ENCODE data around the gene TPO.

TPO gene

GRCh38 chr2:1431886-1432400 lies 18.7 kb downstream of the TPO start:
- no peak overlapping the region for H3K23ac ChIP-seq (ENCODE audit: low read length)
- no peak for DNase-seq
- no peak overlapping the region for H4K8ac ChIP-seq (ENCODE audit: low read depth, low read length)
- no peak overlapping the region for H3K27ac ChIP-seq (ENCODE audit: low read depth, low read length)
- no peak overlapping the region for H2BK120ac ChIP-seq (ENCODE audit: insufficient read depth, low read length, poor library complexity)
- no peaks in the 10 kb centered on the region for H3K27me3 ChIP-seq (ENCODE audit: insufficient read depth, low read length)
- H3K4me1 ChIP-seq (ENCODE audit: control insufficient read depth in 1 of 2, insufficient read depth in 2 of 2, low read length in 2 of 2) = no peaks in the 10 kb centered on the region
- H3K36me3 ChIP-seq (ENCODE audit: control insufficient read depth in 1 of 2, insufficient read depth in 2 of 2, low read length in 2 of 2) = no peaks in the 10 kb centered on the region
- H3K14ac ChIP-seq (ENCODE audit: low read length) = no peak overlapping the region
- H2BK5ac ChIP-seq (ENCODE audit: low read depth, low read length, poor library complexity) = no peak overlapping the region
- no peak overlapping the region for H3K4ac ChIP-seq (ENCODE audit: low read depth, low read length)
- no peak overlapping the region for H2AK5ac ChIP-seq (ENCODE audit: low read length)
- H3K79me2 ChIP-seq (ENCODE audit: control insufficient read depth, insufficient read depth, low read length, poor library complexity) = no peaks in the 10 kb centered on the region
- no peak overlapping the region for H2AFZ ChIP-seq (ENCODE audit: insufficient read depth, low read length, poor library complexity)
- H4K91ac ChIP-seq (ENCODE audit: low read depth, low read length) = no peak overlapping the region
- H3K4me3 ChIP-seq (ENCODE audit: low read depth, low read length) = no peak overlapping the region
- no CpG with 5 or more reads among the region's 6 CpGs for WGBS (ENCODE audit: extremely low coverage, insufficient coverage, insufficient read length)
- H3K9me3 ChIP-seq (ENCODE audit: insufficient read depth, low read depth, low read length) = peaks cover 7% of the 10 kb centered on the region
- no peak overlapping the region for H2BK12ac ChIP-seq (ENCODE audit: low read length)
- no peak overlapping the region for H3K18ac ChIP-seq (ENCODE audit: low read length)
- no peak overlapping the region for H3K4me2 ChIP-seq (ENCODE audit: low read length)
- H4K12ac ChIP-seq (ENCODE audit: low read depth, low read length) = no peak overlapping the region
- no peaks in the 10 kb centered on the region for H3K79me1 ChIP-seq (ENCODE audit: low read length)
- no peak overlapping the region for H3K9ac ChIP-seq (ENCODE audit: low read length)

GRCh38 chr2:1432726-1433125 lies 19.5 kb downstream of the TPO start:
- Histone ChIP-seq H2BK5ac (ENCODE audit: low read depth, low read length, poor library complexity) (no peak overlapping the region), H3K14ac (ENCODE audit: low read length) (no peak overlapping the region), H3K9ac (ENCODE audit: low read length) (no peak overlapping the region), H3K9me3 (ENCODE audit: insufficient read depth, low read depth, low read length) (peaks cover 2% of the 10 kb centered on the region), H4K91ac (ENCODE audit: low read depth, low read length) (no peak overlapping the region), H2BK120ac (ENCODE audit: insufficient read depth, low read length, poor library complexity) (no peak overlapping the region), H2BK12ac (ENCODE audit: low read length) (no peak overlapping the region), H3K4me3 (ENCODE audit: low read depth, low read length) (no peak overlapping the region), H2AFZ (ENCODE audit: insufficient read depth, low read length, poor library complexity) (no peak overlapping the region), H3K4me2 (ENCODE audit: low read length) (no peak overlapping the region), H4K12ac (ENCODE audit: low read depth, low read length) (no peak overlapping the region), H3K79me1 (ENCODE audit: low read length) (no peaks in the 10 kb centered on the region), H3K4me1 (ENCODE audit: control insufficient read depth in 1 of 2, insufficient read depth in 2 of 2, low read length in 2 of 2) (no peaks in the 10 kb centered on the region), H3K18ac (ENCODE audit: low read length) (no peak overlapping the region), H3K27me3 (ENCODE audit: insufficient read depth, low read length) (no peaks in the 10 kb centered on the region), H3K36me3 (ENCODE audit: control insufficient read depth in 1 of 2, insufficient read depth in 2 of 2, low read length in 2 of 2) (no peaks in the 10 kb centered on the region), H3K23ac (ENCODE audit: low read length) (no peak overlapping the region), H3K79me2 (ENCODE audit: control insufficient read depth, insufficient read depth, low read length, poor library complexity) (no peaks in the 10 kb centered on the region), H2AK5ac (ENCODE audit: low read length) (no peak overlapping the region), H4K8ac (ENCODE audit: low read depth, low read length) (no peak overlapping the region), H3K27ac (ENCODE audit: low read depth, low read length) (no peak overlapping the region), H3K4ac (ENCODE audit: low read depth, low read length) (no peak overlapping the region)
- no CpG with 5 or more reads among the region's 2 CpGs for WGBS (ENCODE audit: extremely low coverage, insufficient coverage, insufficient read length)
- DNase-seq = no peak

GRCh38 chr2:1436369-1436768 lies 23.1 kb downstream of the TPO start:
- WGBS (ENCODE audit: extremely low coverage, insufficient coverage, insufficient read length) = no CpG with 5 or more reads among the region's 9 CpGs
- DNase-seq = no peak
- Histone ChIP-seq H3K18ac (ENCODE audit: low read length) (no peak overlapping the region), H2AK5ac (ENCODE audit: low read length) (no peak overlapping the region), H3K27me3 (ENCODE audit: insufficient read depth, low read length) (no peaks in the 10 kb centered on the region), H3K14ac (ENCODE audit: low read length) (no peak overlapping the region), H2BK5ac (ENCODE audit: low read depth, low read length, poor library complexity) (no peak overlapping the region), H3K4me3 (ENCODE audit: low read depth, low read length) (no peak overlapping the region), H3K27ac (ENCODE audit: low read depth, low read length) (no peak overlapping the region), H2BK12ac (ENCODE audit: low read length) (no peak overlapping the region), H3K9ac (ENCODE audit: low read length) (no peak overlapping the region), H4K8ac (ENCODE audit: low read depth, low read length) (no peak overlapping the region), H3K79me1 (ENCODE audit: low read length) (no peaks in the 10 kb centered on the region), H3K79me2 (ENCODE audit: control insufficient read depth, insufficient read depth, low read length, poor library complexity) (no peaks in the 10 kb centered on the region), H3K4me1 (ENCODE audit: control insufficient read depth in 1 of 2, insufficient read depth in 2 of 2, low read length in 2 of 2) (no peaks in the 10 kb centered on the region), H3K36me3 (ENCODE audit: control insufficient read depth in 1 of 2, insufficient read depth in 2 of 2, low read length in 2 of 2) (no peaks in the 10 kb centered on the region), H2AFZ (ENCODE audit: insufficient read depth, low read length, poor library complexity) (no peak overlapping the region), H4K91ac (ENCODE audit: low read depth, low read length) (no peak overlapping the region), H4K12ac (ENCODE audit: low read depth, low read length) (no peak overlapping the region), H3K4ac (ENCODE audit: low read depth, low read length) (no peak overlapping the region), H3K9me3 (ENCODE audit: insufficient read depth, low read depth, low read length) (peaks cover 2% of the 10 kb centered on the region), H2BK120ac (ENCODE audit: insufficient read depth, low read length, poor library complexity) (no peak overlapping the region), H3K23ac (ENCODE audit: low read length) (no peak overlapping the region), H3K4me2 (ENCODE audit: low read length) (no peak overlapping the region)

- Histone ChIP-seq H4K12ac (ENCODE audit: low read depth, low read length) (no peak overlapping the region), H3K79me2 (ENCODE audit: control insufficient read depth, insufficient read depth, low read length, poor library complexity) (no peaks in the 10 kb centered on the region), H3K27ac (ENCODE audit: low read depth, low read length) (no peak overlapping the region), H2AK5ac (ENCODE audit: low read length) (no peak overlapping the region), H3K9ac (ENCODE audit: low read length) (no peak overlapping the region), H2BK12ac (ENCODE audit: low read length) (no peak overlapping the region), H4K91ac (ENCODE audit: low read depth, low read length) (no peak overlapping the region), H3K36me3 (ENCODE audit: control insufficient read depth in 1 of 2, insufficient read depth in 2 of 2, low read length in 2 of 2) (no peaks in the 10 kb centered on the region), H3K4me2 (ENCODE audit: low read length) (no peak overlapping the region), H3K4me3 (ENCODE audit: low read depth, low read length) (no peak overlapping the region), H2BK5ac (ENCODE audit: low read depth, low read length, poor library complexity) (no peak overlapping the region), H4K8ac (ENCODE audit: low read depth, low read length) (no peak overlapping the region), H2BK120ac (ENCODE audit: insufficient read depth, low read length, poor library complexity) (no peak overlapping the region), H3K4ac (ENCODE audit: low read depth, low read length) (no peak overlapping the region), H3K9me3 (ENCODE audit: insufficient read depth, low read depth, low read length) (peaks cover 5% of the 10 kb centered on the region), H2AFZ (ENCODE audit: insufficient read depth, low read length, poor library complexity) (no peak overlapping the region), H3K14ac (ENCODE audit: low read length) (no peak overlapping the region), H3K23ac (ENCODE audit: low read length) (no peak overlapping the region), H3K4me1 (ENCODE audit: control insufficient read depth in 1 of 2, insufficient read depth in 2 of 2, low read length in 2 of 2) (no peaks in the 10 kb centered on the region), H3K27me3 (ENCODE audit: insufficient read depth, low read length) (no peaks in the 10 kb centered on the region), H3K18ac (ENCODE audit: low read length) (no peak overlapping the region), H3K79me1 (ENCODE audit: low read length) (no peaks in the 10 kb centered on the region)
- WGBS (ENCODE audit: extremely low coverage, insufficient coverage, insufficient read length) = no CpG with 5 or more reads among the region's 11 CpGs
- no peak for DNase-seq
Observed at GRCh38 chr2:1437101-1437500, 23.8 kb downstream of the TPO start.
